HG02970 (cell line): ENCODE measurements around the gene SH3RF1.
"Not testable (repeated sequence)": the region's sequence is repeated elsewhere in the genome, so short reads cannot be mapped to it uniquely, and the experiment has no call there.

Experiments
- ATAC-seq: cut with Tn5 transposase; IDR thresholded peaks from one replicate; pipeline ENCODE4 v1.9.1; 2021; ENCODE audit warnings: mild to moderate bottlenecking, moderate library complexity, moderate number of reproducible peaks; ENCODE audit not compliant: unreplicated experiment, low FRiP score

SH3RF1 gene

DNA sequence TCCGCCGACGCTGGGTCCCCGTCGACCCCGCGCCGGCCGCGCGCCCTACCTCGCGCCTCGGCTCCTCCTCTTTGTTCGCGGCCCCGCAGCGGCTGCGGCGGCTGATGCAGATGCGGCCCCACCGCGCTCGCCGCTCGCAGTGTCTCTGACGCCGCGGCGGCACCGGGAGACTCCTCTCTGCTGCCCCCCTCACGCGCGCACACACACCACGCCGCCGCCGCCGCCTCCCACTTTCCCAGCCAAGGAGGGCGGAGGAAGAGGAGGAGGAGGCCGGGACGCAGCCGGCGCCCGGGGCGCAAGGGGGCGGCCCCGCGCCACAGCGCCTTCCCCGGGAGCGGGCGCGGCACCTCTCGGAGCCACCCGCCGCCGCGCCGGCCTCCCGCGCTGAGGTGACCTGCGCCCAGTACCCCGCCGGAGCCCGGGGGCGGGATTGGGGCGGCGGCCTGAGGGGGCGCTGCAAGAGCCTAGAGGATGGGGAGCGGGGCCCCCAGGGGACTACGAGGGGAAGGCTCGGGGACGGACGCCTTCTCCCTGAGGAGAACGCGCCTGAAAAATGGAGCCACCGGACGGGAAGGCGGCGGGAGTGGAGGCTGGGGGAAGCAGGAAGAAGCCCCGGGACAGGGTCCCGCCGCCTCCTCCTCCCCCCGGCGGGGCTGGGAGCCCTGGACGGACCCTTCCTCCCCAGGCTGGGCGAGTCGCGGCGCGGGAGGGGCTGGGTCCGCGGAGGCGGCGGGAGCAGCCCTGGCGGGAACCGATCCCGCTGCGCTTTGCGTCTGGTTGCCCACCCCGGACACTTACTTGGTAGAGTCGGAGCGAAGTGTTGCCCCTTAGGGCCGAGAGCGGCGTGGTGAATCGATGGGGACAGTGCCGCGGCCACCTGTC is at the start of gene SH3RF1:
Gene SH3RF1 (minus strand): TSS at position 147 of the 882 bp plus-strand sequence. CDS start 1,744 bp downstream, outside the sequence.
- peak; percentile 53 for ATAC-seq

DNA sequence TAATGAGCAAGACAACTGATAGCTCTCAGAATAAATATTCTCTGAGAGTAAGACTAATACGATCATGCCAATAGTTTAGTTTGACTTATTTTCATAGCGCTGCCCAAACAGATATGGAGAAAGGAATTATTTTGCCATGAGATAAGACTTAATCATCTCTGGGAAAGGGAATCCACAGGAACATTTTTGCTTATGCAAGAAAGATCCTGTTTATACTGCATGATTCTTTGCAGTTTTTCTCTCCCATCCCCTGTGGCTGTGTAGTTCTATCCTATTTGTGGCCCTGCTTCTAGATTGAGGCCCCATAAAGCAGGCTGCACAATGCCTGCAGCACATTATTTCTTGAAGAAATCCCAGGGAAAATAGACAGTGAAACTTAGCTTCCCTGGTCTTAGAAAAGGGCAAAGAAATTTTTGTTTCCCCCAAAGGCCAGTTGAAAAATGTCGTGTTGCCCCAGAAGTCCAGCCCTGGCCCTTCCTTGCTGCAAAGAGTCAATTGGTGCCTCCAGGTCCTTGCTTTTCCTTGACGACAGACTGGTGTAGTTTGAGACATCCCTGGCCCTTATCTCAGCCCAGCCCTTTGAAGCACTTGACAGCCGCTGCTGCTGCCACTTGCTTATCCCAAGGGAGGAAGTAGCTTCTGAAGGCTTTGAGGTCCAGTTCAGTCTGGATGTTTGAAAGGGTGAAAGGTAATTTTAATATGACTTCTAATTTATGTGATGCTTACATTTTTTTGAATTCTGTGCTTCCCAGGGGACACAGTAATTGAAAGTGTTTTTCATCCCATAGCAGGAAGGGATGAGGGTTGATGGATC is 45.0 kb upstream of the SH3RF1 start:
- ATAC-seq, result no peak

DNA sequence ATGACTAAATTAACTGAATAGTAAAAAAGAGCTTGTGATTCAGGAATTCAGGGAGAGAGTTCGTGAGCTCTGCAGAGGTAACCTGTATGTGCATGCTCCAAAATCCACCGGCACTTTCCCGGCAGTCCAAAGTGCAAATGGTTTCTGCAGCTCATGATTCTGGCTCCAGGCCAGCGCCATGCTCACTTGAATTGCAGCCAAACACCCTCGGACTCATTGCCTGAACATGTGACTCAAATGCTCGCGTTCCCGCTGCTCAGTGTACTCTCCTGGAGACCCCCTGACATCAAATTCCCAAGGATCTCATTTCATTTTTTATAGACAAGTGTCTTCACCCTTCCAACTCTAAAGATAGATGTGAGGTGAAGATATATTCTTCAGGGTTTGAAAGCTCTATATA is 44.1 kb upstream of the SH3RF1 start:
- no peak for ATAC-seq

DNA sequence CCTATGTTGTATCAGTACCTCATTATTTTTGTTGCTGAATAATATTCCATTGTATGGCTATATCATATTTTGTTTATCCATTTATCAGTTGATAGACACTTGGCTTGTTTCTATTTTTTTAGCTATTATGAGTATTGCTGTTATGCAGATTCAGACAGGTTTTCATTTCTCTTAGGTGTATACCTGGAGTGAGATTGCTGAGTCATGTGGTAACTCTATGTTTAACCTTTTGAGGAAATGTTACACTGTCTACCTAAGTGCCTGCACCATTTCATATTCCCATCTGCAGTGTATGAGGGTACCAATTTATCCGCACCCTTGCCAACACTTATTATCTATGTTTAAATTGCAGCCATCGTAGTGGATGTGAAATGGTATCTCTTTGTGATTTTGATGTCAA is 43.0 kb upstream of the SH3RF1 start:
- no peak for ATAC-seq

DNA sequence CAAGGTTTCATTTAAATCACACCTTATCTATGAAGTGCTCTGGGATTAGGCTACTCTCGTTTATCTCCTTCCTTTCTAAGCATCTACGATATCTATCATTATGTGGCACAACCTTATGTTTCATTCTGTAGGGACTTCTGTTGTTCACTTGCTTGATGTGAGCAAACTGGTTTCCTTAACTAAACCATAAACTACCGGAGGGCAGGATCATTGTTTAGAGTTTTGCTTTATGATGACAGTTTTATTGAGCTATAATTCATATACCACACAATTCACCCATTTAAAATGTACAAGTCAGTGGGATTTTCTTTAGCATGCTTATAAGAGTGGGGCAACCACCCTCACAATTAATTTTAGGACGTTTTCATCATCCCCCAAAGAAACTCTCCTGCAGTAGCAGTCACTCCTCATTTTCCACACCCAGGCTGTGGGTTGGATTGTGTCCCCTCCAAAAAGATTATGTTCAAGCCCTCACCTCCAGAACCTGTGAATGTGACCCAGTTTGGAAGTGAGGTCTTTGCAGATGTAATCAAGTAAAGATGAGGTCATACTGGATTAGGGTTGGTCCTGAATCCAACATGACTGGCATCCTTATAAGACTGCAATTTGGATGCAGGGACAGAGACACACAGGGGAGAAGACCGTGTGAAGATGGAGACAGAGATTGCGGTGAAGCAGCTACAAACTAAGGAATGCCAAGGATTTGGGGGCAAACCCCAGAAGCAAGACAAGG is 42.1 kb upstream of the SH3RF1 start:
- no peak for ATAC-seq

DNA sequence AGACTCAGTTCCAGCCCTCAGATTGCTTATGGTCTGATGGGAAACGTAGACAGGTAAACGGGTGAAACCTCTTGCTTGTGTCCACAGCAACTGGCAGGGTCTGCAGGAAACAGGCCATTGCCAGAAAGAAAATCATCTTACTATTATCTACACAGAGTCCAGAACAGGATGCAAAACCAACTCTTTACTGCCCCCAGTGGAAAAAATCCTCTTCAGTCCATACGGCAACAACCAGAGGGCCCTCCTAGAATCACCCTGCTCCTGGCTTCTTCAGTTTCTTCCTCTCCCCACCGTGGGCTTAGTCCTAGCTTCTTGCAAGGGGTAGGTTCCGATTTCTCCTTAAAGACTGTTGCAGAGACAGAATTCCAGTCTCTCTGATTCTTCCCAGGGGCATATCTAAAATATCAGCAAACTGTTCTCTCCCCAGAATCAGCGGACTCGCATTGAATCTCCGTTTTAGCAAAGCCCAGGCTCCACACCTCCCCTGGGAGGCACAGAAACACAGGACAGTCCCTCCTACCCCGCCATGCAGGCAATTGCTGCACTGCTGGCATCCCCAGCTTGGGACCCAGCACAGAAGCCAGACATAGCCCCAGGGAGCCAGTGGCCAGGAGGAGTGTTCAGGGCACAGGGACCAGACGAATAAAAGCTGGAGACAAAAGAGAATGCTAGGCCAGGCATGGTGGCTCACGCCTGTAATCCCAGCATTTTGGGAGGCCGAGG is 41.0 kb upstream of the SH3RF1 start:
- no peak for ATAC-seq

DNA sequence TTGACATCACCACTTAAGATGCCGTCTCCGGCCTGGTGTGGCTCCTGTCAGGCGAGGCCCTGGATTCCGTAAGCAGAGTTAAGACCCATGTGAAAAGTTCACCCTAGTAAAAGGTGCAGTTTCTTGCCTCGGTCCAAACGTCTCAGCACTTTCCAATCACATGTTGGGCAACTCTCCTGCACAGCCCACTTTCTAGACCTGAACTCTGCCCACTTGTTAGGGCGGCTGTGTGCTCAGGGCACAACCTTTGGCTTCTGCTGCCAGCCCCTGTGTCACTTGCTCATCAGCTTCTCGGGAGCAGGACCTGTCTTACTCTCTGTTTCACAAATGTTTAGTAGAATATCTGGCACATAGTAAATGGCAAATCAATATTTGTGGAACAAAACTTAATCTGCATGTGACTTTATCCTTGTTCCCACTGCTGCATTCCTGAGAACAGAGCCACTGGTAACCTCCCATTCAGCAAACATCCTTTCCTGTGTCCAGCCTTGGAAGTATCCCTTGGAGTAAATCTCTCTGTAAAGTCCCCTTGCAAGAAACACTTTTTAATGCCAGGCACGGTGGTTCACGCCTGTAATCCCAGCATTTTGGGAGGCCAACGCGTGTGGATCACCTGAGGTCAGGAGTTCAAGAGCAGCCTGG is 38.7 kb upstream of the SH3RF1 start:
- no peak for ATAC-seq

DNA sequence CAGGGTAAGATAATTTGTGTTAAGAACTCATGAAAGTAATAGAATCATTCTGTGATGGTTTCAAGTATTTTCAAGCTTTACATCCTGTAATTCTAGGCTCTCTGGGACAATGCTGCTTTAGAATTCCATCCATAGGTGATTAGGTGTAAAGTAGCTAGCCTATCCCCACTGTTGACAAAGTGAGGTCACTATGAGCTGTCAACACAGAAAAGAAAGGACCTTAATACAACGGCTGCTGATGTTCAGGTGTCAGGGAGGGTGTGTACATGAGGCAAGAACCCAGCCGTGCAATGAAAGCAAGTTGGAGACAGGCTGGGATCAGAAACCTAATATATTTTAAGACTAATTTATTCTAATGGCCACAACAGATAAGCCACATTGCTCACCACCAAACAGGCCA is 36.8 kb upstream of the SH3RF1 start:
- no peak for ATAC-seq

DNA sequence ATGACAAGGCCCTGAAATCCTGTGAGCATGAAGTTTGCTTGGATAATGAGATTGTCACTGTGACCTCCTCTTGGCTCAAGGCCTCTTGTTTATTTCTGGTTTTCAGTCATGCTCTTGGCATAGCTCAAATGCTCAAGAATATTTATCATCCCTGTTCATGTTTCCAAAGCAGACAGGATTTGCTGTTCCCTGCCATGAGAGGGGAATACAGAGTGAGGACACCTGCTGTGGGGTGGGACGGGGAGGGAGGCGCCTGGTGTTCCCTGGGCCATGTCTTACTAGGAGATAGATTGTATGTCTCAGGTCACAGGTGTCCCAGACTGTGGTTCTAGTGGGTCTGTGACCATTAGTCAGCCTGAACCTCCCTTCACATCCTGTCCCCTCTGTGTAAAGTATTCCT is 34.9 kb upstream of the SH3RF1 start:
- ATAC-seq, result no peak

DNA sequence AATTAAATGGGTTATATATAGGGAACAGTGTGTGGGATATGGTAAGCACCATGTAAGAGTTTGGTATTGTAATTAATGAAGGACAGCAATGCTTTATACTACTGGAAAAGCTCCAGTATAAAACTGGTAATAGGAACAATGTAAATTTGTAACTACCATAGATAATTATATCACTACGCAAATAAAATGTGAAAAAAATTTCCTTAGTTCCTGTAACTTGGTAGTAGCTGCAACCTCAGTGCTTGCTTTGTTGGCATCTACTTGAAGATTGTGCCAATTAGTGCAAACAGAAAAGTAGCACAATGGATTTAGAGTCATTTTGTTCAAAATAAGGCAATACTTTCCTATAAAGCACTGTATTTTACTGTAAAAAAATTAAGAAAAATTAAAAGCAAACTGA is 34.4 kb upstream of the SH3RF1 start:
- ATAC-seq, result no peak

DNA sequence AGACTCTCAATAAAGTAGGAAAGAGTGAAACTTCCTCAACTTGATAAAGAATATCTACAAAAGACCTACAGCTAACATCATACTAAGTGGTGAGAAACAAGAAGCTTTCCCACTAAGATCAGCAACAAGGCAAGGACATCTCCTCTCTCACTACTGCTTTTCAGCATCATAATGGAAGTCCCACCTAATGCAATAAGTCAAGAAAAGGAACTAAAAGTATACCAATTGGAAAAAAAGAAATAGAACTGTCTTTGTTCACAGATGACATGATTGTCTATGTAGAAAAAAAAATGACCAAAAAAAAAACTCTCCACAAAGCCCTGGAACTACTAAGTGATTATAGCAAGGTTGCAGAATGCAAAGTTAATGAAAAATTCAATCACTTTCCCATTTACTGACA is 25.1 kb upstream of the SH3RF1 start:
- no peak for ATAC-seq

DNA sequence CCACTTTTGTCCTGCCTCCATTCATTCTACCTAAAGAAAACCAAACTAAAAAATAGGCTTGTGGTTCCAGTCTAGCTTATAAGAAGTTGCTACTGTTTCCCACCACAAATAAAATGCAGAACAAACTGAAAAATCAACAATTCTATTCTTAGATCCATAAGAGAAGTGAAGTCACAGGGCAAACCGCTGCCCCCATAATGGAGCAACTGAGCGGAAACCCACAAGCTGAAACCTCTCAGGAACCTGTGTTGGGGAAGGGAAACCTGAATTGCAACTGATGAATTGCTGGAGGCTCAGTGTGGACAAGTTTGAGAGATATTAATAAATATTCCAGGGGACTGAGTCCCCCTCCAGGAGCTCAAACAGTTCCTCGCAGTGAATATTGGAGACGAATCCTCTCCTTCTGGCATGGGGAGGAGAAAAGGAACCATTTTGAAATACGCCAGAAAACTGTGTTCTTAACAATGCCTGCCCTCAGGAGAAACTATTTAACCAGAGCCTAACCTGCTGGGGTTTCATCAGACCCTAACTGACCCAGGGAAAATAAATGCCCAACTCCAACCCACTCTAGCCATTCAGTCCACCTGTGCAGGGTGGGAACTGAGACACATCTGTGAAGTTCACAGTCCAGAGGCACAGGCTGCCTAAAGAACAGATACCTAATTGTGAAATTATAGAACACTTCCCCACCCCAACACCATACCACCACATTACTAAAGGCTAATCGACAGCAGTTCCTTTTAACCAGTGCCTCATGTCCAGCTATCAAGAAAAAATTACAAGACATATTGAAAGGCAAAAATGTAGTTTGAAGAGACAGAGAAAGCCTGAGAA is 22.8 kb upstream of the SH3RF1 start:
- ATAC-seq, result peak; percentile 87

DNA sequence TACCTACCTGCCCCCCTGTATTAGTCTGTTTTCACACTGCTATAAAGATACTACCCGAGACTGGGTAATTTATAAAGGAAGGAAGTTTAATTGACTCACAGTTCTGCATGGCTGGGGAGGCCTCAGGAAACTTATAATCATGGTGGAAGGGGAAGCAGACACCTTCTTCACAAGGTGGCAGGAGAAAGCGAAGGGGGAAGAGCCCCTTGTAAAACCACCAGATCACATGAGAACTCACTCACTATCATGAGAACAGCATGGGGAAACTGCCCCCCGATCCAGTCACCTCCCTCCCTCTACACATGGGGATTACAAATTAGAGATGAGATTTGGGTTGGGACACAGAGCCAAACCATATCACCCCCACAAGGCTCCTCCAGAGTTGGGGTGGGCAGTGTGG is 17.2 kb upstream of the SH3RF1 start:
- not testable (repeated sequence) for ATAC-seq

DNA sequence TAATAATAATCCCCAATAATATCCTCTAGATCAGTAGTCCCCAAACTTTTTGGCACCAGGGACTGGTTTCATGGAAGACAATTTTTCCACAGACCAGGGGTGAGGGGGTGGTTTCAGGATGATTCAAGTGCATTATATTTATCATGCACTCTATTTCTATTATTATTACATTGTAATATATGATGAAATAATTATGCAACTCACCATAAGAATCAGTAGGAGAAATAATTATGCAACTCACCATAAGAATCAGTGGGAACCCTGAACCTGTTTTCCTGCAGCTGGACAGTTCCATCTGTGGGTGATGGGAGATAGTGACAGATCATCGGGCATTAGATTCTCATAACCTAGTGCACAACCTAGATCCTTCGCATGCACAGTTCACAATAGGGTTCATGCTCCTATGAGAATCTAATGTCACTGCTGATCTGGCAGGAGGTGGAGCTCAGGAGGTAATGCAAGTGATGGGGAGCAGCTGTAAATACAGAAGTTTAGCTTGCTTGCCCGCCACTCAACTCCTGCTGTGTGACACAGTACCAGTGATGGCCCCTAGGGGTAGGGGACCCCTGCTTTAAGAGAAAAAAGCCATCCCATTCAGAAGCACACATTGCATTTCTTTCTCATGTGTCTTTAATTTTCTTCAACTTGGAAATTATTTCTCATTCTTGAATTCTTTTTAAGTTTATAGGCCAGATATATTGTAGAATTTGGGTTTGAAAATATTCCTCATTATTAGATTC is 16.0 kb upstream of the SH3RF1 start:
- no peak for ATAC-seq

DNA sequence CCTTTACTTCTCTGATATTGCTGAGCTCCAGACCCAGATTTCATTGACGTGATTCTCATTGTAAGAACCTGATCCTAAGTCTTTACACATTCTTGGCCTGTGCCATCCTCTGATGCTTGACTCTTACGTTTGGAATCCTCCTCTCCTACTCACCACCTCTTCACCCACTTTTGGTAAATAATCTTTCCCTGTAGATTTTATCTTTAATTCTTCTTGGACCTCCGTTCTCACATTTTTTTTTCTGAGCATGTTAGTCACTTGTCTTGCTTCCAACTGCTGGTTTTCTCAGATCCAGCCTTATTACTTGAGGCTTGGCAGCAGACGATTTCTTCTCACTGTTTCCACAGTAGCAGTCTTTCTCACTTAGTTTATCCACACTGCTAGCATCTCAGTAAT is 12.4 kb upstream of the SH3RF1 start:
- no peak for ATAC-seq

DNA sequence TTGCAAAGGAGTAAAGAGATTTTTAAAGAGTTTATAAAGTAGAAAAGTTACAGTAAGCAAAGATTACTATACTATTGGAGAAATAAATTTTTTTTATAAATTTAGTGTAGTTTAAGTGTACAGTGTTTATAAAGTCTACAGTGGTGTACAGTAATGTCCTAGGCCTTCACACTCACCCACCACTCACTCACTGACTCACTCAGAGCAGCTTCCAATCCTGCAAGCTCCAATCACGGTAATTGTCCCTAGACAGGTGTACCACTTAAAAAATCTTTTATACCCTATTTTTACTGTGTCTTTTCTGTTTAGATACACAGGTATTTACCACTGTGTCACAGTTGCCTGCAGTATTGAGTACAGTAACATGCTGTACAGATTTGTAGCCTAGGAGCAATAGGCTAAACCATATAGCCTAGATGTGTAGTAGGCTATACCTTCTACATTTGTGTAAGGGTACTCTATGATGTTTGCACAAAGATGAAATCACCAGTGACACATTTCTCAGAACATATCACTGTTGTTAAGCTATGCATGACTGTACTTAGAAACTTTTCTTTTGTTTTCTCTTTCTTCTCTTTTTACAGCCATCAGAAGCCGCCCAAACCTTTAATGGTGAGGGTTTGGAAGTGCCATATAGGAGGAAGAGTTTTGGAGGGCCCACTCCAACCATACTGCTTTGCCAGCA is 11.8 kb upstream of the SH3RF1 start:
- no peak for ATAC-seq

DNA sequence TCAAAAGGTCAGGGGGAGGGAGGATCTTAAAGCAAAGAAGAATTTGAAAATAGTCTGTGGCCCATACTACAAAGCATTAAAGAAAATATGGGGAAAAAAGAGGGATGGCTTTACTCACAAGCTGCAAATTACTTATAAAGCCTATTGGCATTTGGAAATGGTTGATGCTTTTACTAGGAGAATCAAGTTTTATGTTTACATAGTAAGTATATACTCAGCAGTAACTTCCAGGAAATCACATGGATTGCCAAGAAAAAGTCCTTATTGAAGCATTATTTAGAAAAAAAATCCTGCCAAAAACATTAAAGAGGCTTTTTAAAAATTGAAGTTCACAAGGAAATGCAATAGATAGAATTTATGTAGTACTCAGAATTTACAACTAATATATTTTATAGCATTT is 8.4 kb upstream of the SH3RF1 start:
- no peak for ATAC-seq

DNA sequence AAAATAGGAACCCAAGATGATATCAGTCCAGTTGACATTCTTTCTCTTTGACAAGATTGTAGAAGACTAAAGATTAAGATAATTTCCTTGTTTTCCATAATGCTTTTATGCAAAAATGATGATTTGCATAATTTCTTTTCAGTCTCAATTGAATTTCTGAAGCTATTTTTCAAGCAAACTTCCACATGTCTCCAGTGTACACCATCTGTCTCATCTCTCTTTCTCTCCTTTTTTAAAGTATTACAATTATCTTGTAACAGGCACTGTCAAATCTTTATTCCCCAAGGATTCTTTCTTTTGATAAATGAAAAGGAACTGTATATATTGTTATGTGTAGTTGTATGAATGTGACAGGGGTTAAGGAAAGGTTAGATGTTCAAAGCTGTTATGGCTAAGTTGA is 7.9 kb upstream of the SH3RF1 start:
- ATAC-seq, result no peak
